T follicular helper cell (primary cell): ENCODE measurements around the gene DMAC1.
A peak's percentile ranks its signal among the peaks of the same experiment; 100 is the strongest.

Experiments used
- DNase-seq: peaks from one replicate; pipeline ENCODE4 v3.0.0-alpha.2; 2020; ENCODE audit warnings: low read depth
- total RNA-seq, 2 experiments: gene quantifications; one replicate each; lab custom pipeline; 2026; lab: John Stamatoyannopoulos, UW

The DMAC1 gene
- 25.1 to 25.3 reads per million in 2 experiments for total RNA-seq

- peak; percentile 53 for DNase-seq
Measured at GRCh38 chr9:7799234-7799943, at the start of gene DMAC1. TSS of gene DMAC1 (minus strand) at chr9:7799778. CDS start at chr9:7799734, 44 bp downstream.

GRCh38 chr9:7849362-7849761 is 49.8 kb upstream of the DMAC1 start:
- no peak for DNase-seq

- DNase-seq: no peak
Measured at GRCh38 chr9:7848498-7848897, 48.9 kb upstream of the DMAC1 start.

GRCh38 chr9:7844242-7844641 is 44.7 kb upstream of the DMAC1 start:
- DNase-seq: no peak

- no peak for DNase-seq
Measured at GRCh38 chr9:7841831-7842230, 42.3 kb upstream of the DMAC1 start.

GRCh38 chr9:7834531-7834930 is 35.0 kb upstream of the DMAC1 start:
- DNase-seq: no peak

GRCh38 chr9:7828334-7828733 is 28.8 kb upstream of the DMAC1 start:
- no peak for DNase-seq

- no peak for DNase-seq
Measured at GRCh38 chr9:7827792-7828191, 28.2 kb upstream of the DMAC1 start.

GRCh38 chr9:7827056-7827455 is 27.5 kb upstream of the DMAC1 start:
- no peak for DNase-seq

- no peak for DNase-seq
Measured at GRCh38 chr9:7823651-7824050, 24.1 kb upstream of the DMAC1 start.

GRCh38 chr9:7819984-7820383 is 20.4 kb upstream of the DMAC1 start:
- DNase-seq: no peak

GRCh38 chr9:7816021-7816420 is 16.4 kb upstream of the DMAC1 start:
- no peak for DNase-seq

- no peak for DNase-seq
Measured at GRCh38 chr9:7813030-7813429, 13.5 kb upstream of the DMAC1 start.

GRCh38 chr9:7811677-7812076 is 12.1 kb upstream of the DMAC1 start:
- DNase-seq: no peak

- DNase-seq: no peak
Measured at GRCh38 chr9:7802666-7803065, 3.1 kb upstream of the DMAC1 start.

GRCh38 chr9:7799944-7800285 is 337 bp upstream of the DMAC1 start:
- DNase-seq: no peak

- DNase-seq: no peak
Measured at GRCh38 chr9:7794196-7794595, 5.4 kb downstream of the DMAC1 start.

- DNase-seq: no peak
Measured at GRCh38 chr9:7791394-7791793, 8.2 kb downstream of the DMAC1 start.

GRCh38 chr9:7790819-7791182 is 8.8 kb downstream of the DMAC1 start:
- no peak for DNase-seq

- no peak for DNase-seq
Measured at GRCh38 chr9:7790022-7790818, 9.4 kb downstream of the DMAC1 start.

- no peak for DNase-seq
Measured at GRCh38 chr9:7788772-7789171, 10.8 kb downstream of the DMAC1 start.

- no peak for DNase-seq
Measured at GRCh38 chr9:7785813-7786212, 13.8 kb downstream of the DMAC1 start.

GRCh38 chr9:7784472-7784871 is 15.1 kb downstream of the DMAC1 start:
- no peak for DNase-seq

GRCh38 chr9:7783635-7784063 is 15.9 kb downstream of the DMAC1 start:
- no peak for DNase-seq
